Activated naive CD8-positive, alpha-beta T cell treated with anti-CD3 and anti-CD28 coated beads, Interleukin-2, amount 50 U/mL, for 16 hours (primary cell): ENCODE data around the gene GNAO1.

Experiments
- DNase-seq: peaks from one replicate; pipeline ENCODE4 v3.0.0-alpha.2; 2020; ENCODE audit warnings: low read depth, low spot score

Gene GNAO1

GRCh38 chr16:56238188-56238587 is 46.9 kb downstream of the GNAO1 start:
- no peak for DNase-seq

GRCh38 chr16:56241596-56241995 is 50.3 kb downstream of the GNAO1 start:
- DNase-seq: no peak

GRCh38 chr16:56242740-56243139 is 51.5 kb downstream of the GNAO1 start:
- DNase-seq: no peak

DNA sequence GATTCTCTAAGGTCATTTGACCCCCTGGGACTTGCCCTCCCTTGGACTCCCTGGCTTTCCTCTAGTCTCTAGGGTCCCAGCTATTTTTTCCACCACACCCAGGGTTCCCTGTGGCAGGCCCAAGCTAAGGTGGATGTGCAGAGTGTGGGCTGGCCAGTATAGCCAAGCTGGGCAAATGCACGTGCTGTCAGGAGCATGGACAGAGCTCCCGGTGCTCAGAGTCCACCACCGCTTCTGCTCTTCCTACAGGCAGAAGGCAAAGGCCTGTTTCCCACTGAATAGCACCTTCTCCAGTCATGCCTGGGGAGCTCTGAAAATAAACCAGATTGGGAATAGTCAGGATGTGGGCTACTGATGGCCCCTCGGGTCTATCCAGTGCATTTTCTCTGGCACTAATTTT is 53.3 kb downstream of the GNAO1 start:
- no peak for DNase-seq

GRCh38 chr16:56245197-56245596 is 53.9 kb downstream of the GNAO1 start:
- DNase-seq: no peak

DNA sequence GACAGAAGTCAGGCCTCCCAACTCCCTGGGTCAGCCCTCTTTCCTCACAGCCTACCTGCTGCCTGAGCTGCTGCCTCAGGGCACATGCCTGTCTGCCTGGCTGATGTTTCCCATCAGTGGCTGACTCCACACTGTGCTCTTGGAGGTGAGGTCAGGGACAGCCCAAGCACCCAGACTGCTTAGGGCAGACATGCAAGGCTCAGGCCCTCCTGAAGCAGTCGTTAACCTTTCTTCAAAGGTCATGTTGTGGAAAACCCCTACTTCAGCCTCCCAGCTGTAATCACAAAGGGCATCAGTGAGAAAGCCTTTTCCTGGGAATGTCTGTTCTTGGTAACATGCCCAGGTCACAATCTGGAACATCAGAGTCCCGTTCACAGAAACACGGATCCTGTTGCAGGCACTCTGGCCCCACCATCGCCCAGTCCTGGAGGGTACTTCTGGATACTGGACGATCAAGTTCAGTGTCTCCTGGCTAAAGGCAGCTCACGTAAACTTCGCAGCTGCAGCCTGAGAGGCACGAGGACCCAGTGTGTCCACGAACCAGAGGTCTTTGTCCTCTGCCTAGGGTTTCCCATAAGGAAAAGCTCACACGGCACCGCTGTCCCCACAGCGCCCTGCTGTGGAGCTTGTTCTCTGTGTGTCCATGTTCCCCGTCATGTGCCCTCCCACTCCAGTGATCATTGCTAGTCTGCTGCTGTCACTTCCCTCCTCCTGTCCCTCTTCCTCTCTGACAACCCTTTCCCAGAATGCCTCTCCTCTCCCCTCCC is 54.9 kb downstream of the GNAO1 start:
- DNase-seq: no peak

GRCh38 chr16:56247018-56247417 is 55.7 kb downstream of the GNAO1 start:
- DNase-seq: no peak

- DNase-seq: no peak
Measured at GRCh38 chr16:56247808-56248207, 56.5 kb downstream of the GNAO1 start.

DNA sequence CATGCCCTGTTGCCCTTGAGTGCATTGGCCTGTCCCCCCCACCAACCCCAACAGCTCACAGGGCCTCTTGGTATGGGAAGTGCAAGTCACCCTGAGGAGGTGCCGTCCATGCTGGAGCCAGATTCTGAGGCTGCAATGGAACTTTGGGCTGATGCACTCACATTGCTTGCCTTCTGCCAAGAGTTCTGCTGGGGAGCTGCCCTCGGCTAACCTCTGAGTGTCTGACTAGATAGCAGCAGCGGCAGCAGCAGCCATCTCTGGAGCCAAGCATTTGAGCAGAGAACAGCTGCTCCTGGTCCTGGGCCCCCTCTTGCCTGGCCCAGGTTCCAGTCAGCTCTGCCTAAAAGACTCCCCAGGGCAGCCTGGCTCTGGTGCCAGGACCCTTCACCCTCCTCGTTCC is 61.5 kb downstream of the GNAO1 start:
- no peak for DNase-seq

- DNase-seq: no peak
Measured at GRCh38 chr16:56255904-56256303, 64.6 kb downstream of the GNAO1 start.

GRCh38 chr16:56257239-56257638 is 66.0 kb downstream of the GNAO1 start:
- no peak for DNase-seq

DNA sequence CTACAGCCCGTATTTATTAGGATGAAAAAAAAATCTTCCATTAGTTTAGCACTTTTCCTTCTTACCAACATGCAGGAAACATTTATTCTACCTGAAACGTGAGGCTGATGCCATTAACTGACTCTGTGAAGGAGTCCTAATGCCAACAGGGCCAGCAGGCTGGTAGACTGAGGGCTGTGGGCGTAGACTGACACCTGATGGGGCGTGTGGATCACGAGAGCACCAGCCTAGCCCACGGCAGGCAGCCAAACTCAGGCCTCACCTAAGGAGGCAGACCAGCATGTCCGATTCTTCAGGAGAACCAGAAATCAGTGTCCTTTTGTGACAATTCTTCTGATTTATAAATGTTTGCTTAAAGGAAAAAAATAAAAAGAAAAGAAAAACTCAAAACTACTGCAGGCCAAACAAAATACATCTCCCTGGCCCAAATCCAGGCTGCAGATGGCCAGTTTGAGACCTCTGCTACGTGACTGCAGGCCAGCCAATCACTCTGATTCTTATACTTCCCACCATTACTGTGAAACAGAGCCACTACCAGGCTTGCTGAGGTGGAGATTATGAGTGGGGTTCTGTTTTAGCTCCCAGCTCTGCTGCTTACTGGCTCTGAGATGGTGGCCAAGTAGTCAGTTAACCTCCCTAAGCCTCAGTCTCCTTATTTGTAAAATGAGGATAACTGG is 66.5 kb downstream of the GNAO1 start:
- DNase-seq: no peak

DNA sequence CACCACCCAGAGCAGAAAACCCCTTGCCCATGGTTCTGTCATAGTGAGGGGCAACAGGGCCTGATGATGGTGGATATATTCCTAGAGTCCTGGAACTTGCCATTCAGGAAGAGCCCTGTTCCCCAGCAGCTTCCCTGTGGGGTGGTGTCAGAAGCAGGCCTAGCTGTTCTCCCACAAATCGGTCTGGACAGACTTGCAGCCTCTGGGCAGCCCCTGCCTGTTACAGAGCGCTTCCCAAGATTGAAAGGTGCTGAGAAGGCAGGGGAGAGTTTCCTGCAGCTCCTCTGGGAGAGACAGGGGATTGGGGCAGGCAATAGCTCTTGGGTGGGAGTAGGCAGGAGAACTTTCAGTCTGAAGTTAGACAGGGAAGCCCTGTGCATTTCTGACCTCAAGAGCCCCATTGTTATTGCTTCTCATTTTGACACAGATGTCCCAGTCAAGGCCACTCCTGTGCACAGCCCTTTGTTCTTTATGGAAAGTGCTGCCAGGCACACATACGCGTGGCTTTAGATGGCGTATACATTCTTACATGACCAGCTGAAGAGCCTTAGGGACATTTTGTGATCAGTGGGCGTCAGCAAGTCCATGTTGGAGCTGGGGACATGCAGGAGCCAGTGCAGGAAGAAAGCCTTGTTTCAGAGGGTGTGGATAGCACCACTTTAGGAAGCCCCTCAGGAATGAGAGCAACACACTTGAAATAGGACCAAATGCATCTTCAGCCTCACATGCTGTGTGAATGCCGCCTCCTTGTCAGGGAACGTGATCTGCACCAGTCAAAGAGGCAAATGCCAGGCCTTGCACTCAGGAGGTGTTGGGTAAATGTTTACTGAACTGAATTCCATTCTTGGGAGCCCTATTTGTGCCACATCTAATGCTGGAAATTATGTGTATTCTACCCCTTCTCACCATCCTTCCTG is 67.5 kb downstream of the GNAO1 start:
- no peak for DNase-seq

GRCh38 chr16:56259425-56259779 is 68.1 kb downstream of the GNAO1 start:
- no peak for DNase-seq

DNA sequence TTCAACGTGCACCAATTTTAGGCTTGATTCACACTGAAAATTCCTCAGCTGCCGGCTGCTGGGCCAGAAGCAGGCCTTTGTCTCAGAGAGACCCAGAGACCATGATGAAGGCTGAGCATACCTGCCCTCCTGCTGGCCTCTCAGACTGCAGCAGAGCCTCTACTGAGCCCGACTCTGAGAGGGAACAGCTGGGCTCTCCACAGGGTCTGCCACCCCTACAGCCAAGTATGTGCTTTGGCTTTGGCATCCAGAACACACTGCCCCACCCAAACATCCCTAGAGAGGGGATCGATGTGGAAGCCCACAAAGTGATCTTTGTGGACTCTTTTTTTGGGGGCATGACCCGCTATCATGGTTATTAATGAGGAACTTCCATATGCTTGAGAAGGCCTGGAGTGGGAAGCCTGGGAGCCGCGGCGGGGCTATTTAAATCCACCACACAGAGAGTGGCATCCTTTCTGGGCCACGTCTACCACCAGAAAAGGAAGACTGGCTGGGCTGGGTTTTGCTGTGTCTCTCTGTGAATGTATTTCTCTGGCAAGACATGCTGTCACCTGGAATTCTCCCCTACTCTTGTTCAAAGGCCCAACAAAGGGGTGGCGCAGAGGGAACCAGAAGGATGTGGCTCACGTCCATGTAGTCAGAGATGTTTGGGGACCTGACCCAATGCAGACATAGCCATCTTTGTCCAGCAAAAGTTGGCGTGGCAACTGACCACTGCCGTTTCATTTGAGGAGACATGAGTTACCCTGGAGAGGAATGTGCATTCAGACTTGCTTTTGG is 69.3 kb downstream of the GNAO1 start:
- no peak for DNase-seq

GRCh38 chr16:56261656-56262055 is 70.4 kb downstream of the GNAO1 start:
- no peak for DNase-seq

GRCh38 chr16:56262148-56262547 is 70.9 kb downstream of the GNAO1 start:
- no peak for DNase-seq

DNA sequence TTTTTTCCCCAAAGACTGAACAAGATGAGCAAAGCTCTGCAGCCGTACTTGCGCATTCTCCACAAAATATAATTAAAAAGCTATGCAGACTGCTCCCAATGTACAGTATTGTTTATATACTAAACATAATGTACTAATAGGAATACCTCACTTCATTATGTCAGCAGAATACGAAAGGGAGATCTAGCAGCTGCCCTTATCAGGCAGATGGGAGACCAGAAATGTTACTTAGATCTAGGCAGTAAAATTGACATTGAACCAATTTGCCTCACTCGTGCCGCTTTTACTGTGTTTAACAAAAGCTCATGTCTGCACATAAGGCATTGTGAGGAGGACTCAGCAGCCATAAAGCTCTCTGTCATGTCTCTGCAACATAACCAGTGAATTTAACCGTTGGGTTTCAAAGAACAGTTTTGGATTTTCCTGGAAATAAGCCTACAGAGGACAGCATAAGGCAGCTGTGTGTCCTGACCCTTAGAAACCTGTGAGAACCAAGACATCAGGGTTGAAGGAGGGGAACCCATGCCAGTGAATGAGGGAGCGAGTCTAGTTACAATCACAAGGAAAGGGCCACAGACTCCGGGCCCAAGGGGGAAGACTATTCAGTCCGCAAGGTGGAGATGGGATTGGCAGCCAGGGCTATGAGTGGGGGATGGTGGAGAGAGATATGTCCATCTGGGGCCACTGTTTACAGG is 71.4 kb downstream of the GNAO1 start:
- DNase-seq: no peak

DNA sequence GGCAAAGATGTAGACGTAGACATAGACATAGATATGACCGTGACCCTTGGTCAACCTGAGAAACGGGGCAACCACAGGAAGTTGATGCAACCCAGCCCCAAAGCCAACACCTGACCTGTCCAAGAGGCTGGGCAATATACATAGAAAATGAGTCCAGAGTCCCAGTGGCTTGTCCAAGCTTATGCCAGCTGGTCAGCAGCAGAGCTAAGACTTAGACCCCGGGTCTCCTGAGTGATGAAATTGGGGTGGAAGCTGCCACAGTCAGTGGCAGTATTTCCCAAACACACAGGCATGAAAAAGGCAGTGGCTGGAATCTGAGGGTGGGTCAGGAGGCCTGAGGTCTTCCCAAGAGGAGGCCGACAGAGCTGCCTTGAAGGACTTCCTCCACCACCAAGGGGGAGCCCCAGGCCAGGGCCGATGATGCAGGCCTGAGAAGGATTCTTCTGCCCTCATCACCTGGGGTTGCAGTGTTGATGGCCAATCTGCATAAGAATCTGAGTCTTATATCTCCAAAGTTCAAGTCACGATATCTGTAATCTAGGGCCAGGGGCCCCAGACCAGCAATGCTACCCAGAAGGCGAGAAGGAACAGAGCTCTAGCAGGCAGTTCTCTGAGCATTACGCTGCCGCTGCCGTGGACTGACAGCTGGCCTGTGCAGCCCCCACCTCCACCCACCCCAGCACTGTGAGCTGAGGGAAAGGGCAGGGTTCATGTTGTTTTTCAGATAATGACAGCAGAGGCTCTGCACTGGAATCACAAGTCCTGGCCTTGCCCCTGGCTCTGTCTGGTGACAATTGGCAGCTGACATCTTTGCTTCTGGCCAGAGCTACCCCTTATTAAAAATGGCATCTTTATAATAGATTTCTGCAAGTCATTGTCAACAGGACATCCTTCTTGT is 72.7 kb downstream of the GNAO1 start:
- DNase-seq: no peak

GRCh38 chr16:56264609-56264972 is 73.3 kb downstream of the GNAO1 start:
- no peak for DNase-seq
